ENCODE measurements around the gene NMUR1.
A peak's percentile ranks its signal among the peaks of the same experiment; 100 is the strongest.

The NMUR1 gene

GRCh38 chr2:231554327-231554726 lies 24.1 kb upstream of the NMUR1 start:
- no peak for DNase-seq (ENCODE audit: low read depth)

GRCh38 chr2:231552752-231553151 lies 22.5 kb upstream of the NMUR1 start:
- no peak for DNase-seq (ENCODE audit: low read depth)

- DNase-seq (ENCODE audit: low read depth): no peak
These were observed 19.4 kb upstream of the NMUR1 start for GRCh38 chr2:231549446-231550239.

- no peak for DNase-seq (ENCODE audit: low read depth)
These were observed 18.5 kb upstream of the NMUR1 start for GRCh38 chr2:231548752-231549151.

- no peak for DNase-seq (ENCODE audit: low read depth)
These were observed 17.3 kb upstream of the NMUR1 start for GRCh38 chr2:231547315-231548110.

GRCh38 chr2:231546014-231546715 lies 15.9 kb upstream of the NMUR1 start:
- no peak for DNase-seq (ENCODE audit: low read depth)

- peak; percentile 67 for DNase-seq (ENCODE audit: low read depth)
These were observed 15.1 kb upstream of the NMUR1 start for GRCh38 chr2:231545105-231545902.

GRCh38 chr2:231542136-231542535 lies 11.9 kb upstream of the NMUR1 start:
- no peak for DNase-seq (ENCODE audit: low read depth)

GRCh38 chr2:231541645-231542044 lies 11.4 kb upstream of the NMUR1 start:
- DNase-seq (ENCODE audit: low read depth): no peak

- no peak for DNase-seq (ENCODE audit: low read depth)
These were observed 9.7 kb upstream of the NMUR1 start for GRCh38 chr2:231539991-231540390.

- DNase-seq (ENCODE audit: low read depth): no peak
These were observed 5.7 kb upstream of the NMUR1 start for GRCh38 chr2:231535961-231536360.

GRCh38 chr2:231533777-231534125 lies 3.5 kb upstream of the NMUR1 start:
- DNase-seq (ENCODE audit: low read depth): no peak

GRCh38 chr2:231533086-231533776 lies 3.0 kb upstream of the NMUR1 start:
- DNase-seq (ENCODE audit: low read depth): no peak

- DNase-seq (ENCODE audit: low read depth): no peak
These were observed 2.5 kb upstream of the NMUR1 start for GRCh38 chr2:231532756-231533035.

- no peak for DNase-seq (ENCODE audit: low read depth)
These were observed 1.9 kb upstream of the NMUR1 start for GRCh38 chr2:231531883-231532755.

- DNase-seq (ENCODE audit: low read depth): no peak
These were observed 1.2 kb upstream of the NMUR1 start for GRCh38 chr2:231531466-231531865.

GRCh38 chr2:231528636-231529030 lies 1.6 kb downstream of the NMUR1 start:
- DNase-seq (ENCODE audit: low read depth): no peak

GRCh38 chr2:231527955-231528635 lies 2.1 kb downstream of the NMUR1 start:
- DNase-seq (ENCODE audit: low read depth): no peak

- no peak for DNase-seq (ENCODE audit: low read depth)
These were observed 3.2 kb downstream of the NMUR1 start for GRCh38 chr2:231527091-231527395.

All from non-pigmented ciliary epithelial cell (primary cell).